Esophagus muscularis mucosa (tissue), 4 donors: ENCODE measurements around the gene CCR6.

Source experiments
- EP300 ChIP-seq: sonication (generic); formaldehyde crosslinking; IDR thresholded peaks from one replicate; pipeline ENCODE4 v1.6.1; 2017; ENCODE audit warnings: antibody characterized with exemption
- POLR2A ChIP-seq: fragments of 450-650 bp; IDR thresholded peaks from one replicate; pipeline ENCODE4 v1.6.1; 2017; ENCODE audit warnings: antibody characterized with exemption, moderate library complexity, mild to moderate bottlenecking, low read depth
- POLR2AphosphoS5 ChIP-seq, 2 donors: sonication (generic); formaldehyde crosslinking; IDR thresholded peaks; one replicate each; pipeline ENCODE4 v1.6.1; 2017; ENCODE audit warnings: antibody characterized with exemption in 2 of 2
- TF ChIP-seq, protein P1 (sequence below), 3 experiments: fragments of 200-600 bp in 2 of 3; fragments of 450-650 bp in 1 of 3; sonication (generic) in 2 of 3; IDR thresholded peaks; one replicate each; pipeline ENCODE4 v1.5.1; 2017 to 2019; ENCODE audit warnings: antibody characterized with exemption in 3 of 3, mild to moderate bottlenecking in 2 of 3, moderate library complexity in 1 of 3

- TF ChIP-seq, protein P1, sequence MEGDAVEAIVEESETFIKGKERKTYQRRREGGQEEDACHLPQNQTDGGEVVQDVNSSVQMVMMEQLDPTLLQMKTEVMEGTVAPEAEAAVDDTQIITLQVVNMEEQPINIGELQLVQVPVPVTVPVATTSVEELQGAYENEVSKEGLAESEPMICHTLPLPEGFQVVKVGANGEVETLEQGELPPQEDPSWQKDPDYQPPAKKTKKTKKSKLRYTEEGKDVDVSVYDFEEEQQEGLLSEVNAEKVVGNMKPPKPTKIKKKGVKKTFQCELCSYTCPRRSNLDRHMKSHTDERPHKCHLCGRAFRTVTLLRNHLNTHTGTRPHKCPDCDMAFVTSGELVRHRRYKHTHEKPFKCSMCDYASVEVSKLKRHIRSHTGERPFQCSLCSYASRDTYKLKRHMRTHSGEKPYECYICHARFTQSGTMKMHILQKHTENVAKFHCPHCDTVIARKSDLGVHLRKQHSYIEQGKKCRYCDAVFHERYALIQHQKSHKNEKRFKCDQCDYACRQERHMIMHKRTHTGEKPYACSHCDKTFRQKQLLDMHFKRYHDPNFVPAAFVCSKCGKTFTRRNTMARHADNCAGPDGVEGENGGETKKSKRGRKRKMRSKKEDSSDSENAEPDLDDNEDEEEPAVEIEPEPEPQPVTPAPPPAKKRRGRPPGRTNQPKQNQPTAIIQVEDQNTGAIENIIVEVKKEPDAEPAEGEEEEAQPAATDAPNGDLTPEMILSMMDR (IDR thresholded peaks at IDR 0.05) = no peak
- no peak for TF ChIP-seq POLR2A
- TF ChIP-seq POLR2AphosphoS5 (IDR thresholded peaks at IDR 0.05) = no peak
- no peak for TF ChIP-seq EP300
Measured at GRCh38 chr6:167122827-167123657, at the start of gene CCR6.
